H1 (cell line): ENCODE data around the gene PTK6. TPM values are rescaled to one million over a fixed set of nuclear protein-coding genes. Genes with fewer than 3 reads are reported as not detected.
A peak's percentile ranks its signal among the peaks of the same experiment; 100 is the strongest.

Source experiments
- CTCF ChIA-PET: fragments of 300-600 bp; sonication (Branson Sonifier 250); formaldehyde crosslinking; loops from one replicate; lab custom pipeline; 2021; ENCODE audit not compliant: partially characterized antibody; lab: Charles Lee
- POLR2A ChIA-PET: fragments of 300-600 bp; sonication (Branson Sonifier 250); formaldehyde crosslinking; loops from one replicate; lab custom pipeline; 2021; ENCODE audit warnings: inconsistent platforms; ENCODE audit not compliant: partially characterized antibody; lab: Charles Lee
- DNase-seq, 2 experiments: peaks; one replicate each; pipeline versions ENCODE4 v3.0.0 to v3.0.0-alpha.2; 2010 to 2022; ENCODE audit warnings: low spot score in 2 of 2, low read depth in 1 of 2, mixed read lengths in 1 of 2
- FAIRE-seq: peaks from 2 replicates; lab custom pipeline; 2011; peaks lifted over from hg19 to GRCh38; lab: Jason Lieb, UNC
- H2AFZ ChIP-seq: 2 replicates; pipeline ENCODE4 v1.8.1; 2012; ENCODE audit warnings: low read length, inconsistent platforms
- H2AK5ac ChIP-seq: 2 replicates; pipeline ENCODE4 v1.6.1; 2013; ENCODE audit warnings: low read depth, low read length
- H2BK120ac ChIP-seq: replicated peaks from 2 replicates; pipeline ENCODE3; 2013; ENCODE audit warnings: low read depth, low read length, inconsistent platforms
- H2BK12ac ChIP-seq: 2 replicates; pipeline ENCODE4 v1.6.1; 2013; ENCODE audit warnings: low read depth, low read length
- H2BK15ac ChIP-seq: 2 replicates; pipeline ENCODE4 v1.6.1; 2013; ENCODE audit warnings: low read length
- H2BK20ac ChIP-seq: 2 replicates; pipeline ENCODE4 v1.6.1; 2013; ENCODE audit warnings: low read length
- H2BK5ac ChIP-seq: 2 replicates; pipeline ENCODE4 v1.6.1; 2013; ENCODE audit warnings: low read depth, low read length
- H3K14ac ChIP-seq: 2 replicates; pipeline ENCODE4 v1.6.1; 2013; ENCODE audit warnings: inconsistent platforms; ENCODE audit not compliant: insufficient read length
- H3K18ac ChIP-seq: 2 replicates; pipeline ENCODE4 v1.6.1; 2013; ENCODE audit warnings: low read length; ENCODE audit errors: extremely low read depth
- H3K23ac ChIP-seq: 2 replicates; pipeline ENCODE4 v1.6.1; 2013; ENCODE audit warnings: inconsistent platforms; ENCODE audit not compliant: insufficient read length
- H3K23me2 ChIP-seq: 2 replicates; pipeline ENCODE4 v1.6.1; 2013; ENCODE audit warnings: low read depth, low read length
- H3K27ac ChIP-seq: 2 replicates; pipeline ENCODE4 v1.6.1; 2011; ENCODE audit warnings: low read depth, low read length, inconsistent platforms
- H3K27me3 ChIP-seq, 4 experiments: replicated peaks in 1 of 4; 1 replicate in 1 of 4; 2 replicates in 3 of 4; pipeline versions ENCODE4 v1.6.1 to v1.8.1; 2011 to 2013; ENCODE audit warnings: low read length in 3 of 4, mild to moderate bottlenecking in 3 of 4, inconsistent platforms in 2 of 4, mixed read lengths in 2 of 4, moderate library complexity in 1 of 4; ENCODE audit not compliant: control insufficient read depth in 3 of 4, insufficient read depth in 3 of 4; ENCODE audit errors: extremely low read depth in 1 of 4
- H3K36me3 ChIP-seq, 4 experiments: 2 replicates each; pipeline versions ENCODE4 v1.6.1 to v1.8.1; 2011 to 2013; ENCODE audit warnings: mild to moderate bottlenecking in 4 of 4, low read length in 3 of 4, moderate library complexity in 2 of 4, control low read depth in 1 of 4, inconsistent platforms in 1 of 4; ENCODE audit not compliant: insufficient read depth in 4 of 4, control insufficient read depth in 2 of 4
- H3K4ac ChIP-seq: replicated peaks from 2 replicates; pipeline ENCODE3; 2013; ENCODE audit warnings: low read length, low read depth, mixed read lengths, inconsistent platforms; ENCODE audit not compliant: insufficient read length
- H3K4me1 ChIP-seq, 4 experiments: replicated peaks in 1 of 4; 1 replicate in 1 of 4; 2 replicates in 3 of 4; pipeline versions ENCODE4 v1.6.1 to v1.8.1; 2011 to 2013; ENCODE audit warnings: low read length in 3 of 4, inconsistent platforms in 2 of 4, mixed read lengths in 1 of 4; ENCODE audit not compliant: insufficient read depth in 4 of 4, control insufficient read depth in 3 of 4
- H3K4me2 ChIP-seq, 2 experiments: 2 replicates each; pipeline versions ENCODE4 v1.6.1 to v1.8.1; 2011 to 2013; ENCODE audit warnings: low read depth in 2 of 2, low read length in 2 of 2, control low read depth in 1 of 2, inconsistent platforms in 1 of 2, mild to moderate bottlenecking in 1 of 2; ENCODE audit not compliant: insufficient read depth in 1 of 2
- H3K4me3 ChIP-seq, 4 experiments: fragments of 200-600, 300-600 bp in 1 of 4; sonication (generic), shearing (Covaris generic), sonication (Bioruptor Twin) in 1 of 4; 2 replicates each; pipeline versions ENCODE4 v1.5.1 to v1.8.1; 2011 to 2016; ENCODE audit warnings: low read length in 4 of 4, low read depth in 3 of 4, control low read depth in 2 of 4, inconsistent platforms in 2 of 4, mild to moderate bottlenecking in 2 of 4, mixed read lengths in 1 of 4, moderate library complexity in 1 of 4; ENCODE audit not compliant: insufficient read depth in 2 of 4; ENCODE audit errors: extremely low read depth in 1 of 4
- H3K56ac ChIP-seq: replicated peaks from 2 replicates; pipeline ENCODE3; 2013; ENCODE audit warnings: low read depth, mild to moderate bottlenecking, mixed read lengths, low read length, inconsistent platforms; ENCODE audit not compliant: insufficient read length
- H3K79me1 ChIP-seq: 2 replicates; pipeline ENCODE4 v1.6.1; 2013; ENCODE audit warnings: low read depth, low read length, control low read depth
- H3K79me2 ChIP-seq, 2 experiments: 2 replicates each; pipeline versions ENCODE4 v1.6.1 to v1.8.1; 2012 to 2013; ENCODE audit warnings: low read length in 2 of 2, mild to moderate bottlenecking in 2 of 2, inconsistent platforms in 1 of 2; ENCODE audit not compliant: insufficient read depth in 2 of 2, control insufficient read depth in 1 of 2
- H3K9ac ChIP-seq, 4 experiments: replicated peaks in 1 of 4; 1 replicate in 1 of 4; 2 replicates in 3 of 4; pipeline versions ENCODE4 v1.6.1 to v1.8.1; 2011 to 2013; ENCODE audit warnings: low read depth in 3 of 4, low read length in 3 of 4, control low read depth in 2 of 4, mild to moderate bottlenecking in 2 of 4, moderate library complexity in 2 of 4, inconsistent platforms in 1 of 4; ENCODE audit errors: extremely low read depth in 1 of 4
- H3K9me3 ChIP-seq, 2 experiments: 2 replicates each; pipeline versions ENCODE4 v1.6.1 to v1.8.1; 2012 to 2013; ENCODE audit warnings: mild to moderate bottlenecking in 2 of 2, moderate library complexity in 2 of 2, control low read depth in 1 of 2, inconsistent platforms in 1 of 2, low read depth in 1 of 2, low read length in 1 of 2, mixed read lengths in 1 of 2; ENCODE audit not compliant: insufficient read depth in 2 of 2
- H4K20me1 ChIP-seq, 2 experiments: replicated peaks in 1 of 2; 2 replicates each; pipeline versions ENCODE3 to v1.8.1; 2011 to 2013; ENCODE audit warnings: inconsistent platforms in 2 of 2, low read length in 2 of 2, mild to moderate bottlenecking in 1 of 2; ENCODE audit not compliant: insufficient read depth in 2 of 2, control insufficient read depth in 1 of 2
- H4K5ac ChIP-seq: 2 replicates; pipeline ENCODE4 v1.6.1; 2013; ENCODE audit warnings: low read length, low read depth, mixed read lengths, inconsistent platforms; ENCODE audit not compliant: insufficient read length
- H4K8ac ChIP-seq: 2 replicates; pipeline ENCODE4 v1.8.0; 2013; ENCODE audit warnings: mild to moderate bottlenecking, moderate library complexity, low read length, inconsistent platforms; ENCODE audit not compliant: insufficient read depth; ENCODE audit errors: extremely low read depth
- H4K91ac ChIP-seq: replicated peaks from 2 replicates; pipeline ENCODE3; 2013; ENCODE audit warnings: low read length, mixed read lengths, inconsistent platforms; ENCODE audit not compliant: insufficient read length
- CBX8 ChIP-seq: fragments of 300-800, 300-1000 bp; sonication (generic); IDR thresholded peaks from 2 replicates; pipeline ENCODE4 v1.7.1; 2016; ENCODE audit warnings: low read depth, low read length, borderline replicate concordance
- GTF2F1 ChIP-seq: IDR thresholded peaks from 2 replicates; pipeline ENCODE4 v1.6.1; 2012; ENCODE audit warnings: low read depth, low read length, improper control_type of control experiment, borderline replicate concordance
- NRF1 ChIP-seq: IDR thresholded peaks from 2 replicates; pipeline ENCODE4 v1.6.1; 2011; ENCODE audit warnings: mild to moderate bottlenecking, low read depth, low read length, improper control_type of control experiment
- PHF8 ChIP-seq: fragments of 200-600 bp; sonication (generic); conservative IDR thresholded peaks from 2 replicates; pipeline ENCODE4 v1.7.1; 2012; ENCODE audit warnings: low read depth, mild to moderate bottlenecking, inconsistent platforms, low read length, moderate library complexity
- RXRA ChIP-seq: IDR thresholded peaks from 2 replicates; pipeline ENCODE4 v1.6.1; 2011; ENCODE audit warnings: low read depth, mild to moderate bottlenecking, low read length, moderate library complexity; ENCODE audit not compliant: insufficient read depth
- SIN3A ChIP-seq, 2 experiments: IDR thresholded peaks in 1 of 2; conservative IDR thresholded peaks in 1 of 2; 2 replicates each; pipeline ENCODE4 v1.6.1; 2011 to 2012; ENCODE audit warnings: low read length in 2 of 2, improper control_type of control experiment in 1 of 2, low read depth in 1 of 2, mild to moderate bottlenecking in 1 of 2
- SIRT6 ChIP-seq: IDR thresholded peaks from one replicate; pipeline ENCODE4 v1.7.1; 2012; ENCODE audit warnings: low read length, inconsistent platforms
- SUZ12 ChIP-seq: fragments of 200-600 bp; sonication (generic); IDR thresholded peaks from 2 replicates; pipeline ENCODE4 v1.6.1; 2012; ENCODE audit warnings: mild to moderate bottlenecking, inconsistent platforms, low read length, moderate library complexity, mixed read lengths
- ZNF274 ChIP-seq: IDR thresholded peaks from 2 replicates; pipeline ENCODE4 v1.7.0; 2012; ENCODE audit warnings: low read length, borderline replicate concordance; ENCODE audit errors: extremely low read depth
- WGBS, 2 experiments: shearing (Covaris generic) in 1 of 2; methylation state at CpG; one replicate each; pipeline versions ENCODE4 v1.1.6 to v1.1.7; 2013 to 2015; ENCODE audit warnings: low lambda C conversion rate in 2 of 2, mixed read lengths in 2 of 2, inconsistent platforms in 1 of 2, low coverage in 1 of 2, missing lambda C conversion rate in 1 of 2; ENCODE audit not compliant: insufficient replicate concordance in 2 of 2, insufficient coverage in 1 of 2, insufficient read length in 1 of 2; ENCODE audit errors: extremely low coverage in 1 of 2, missing lambda C conversion rate in 1 of 2; 5-methylcytosine and 5-hydroxymethylcytosine counted together
- polyA plus RNA-seq, 7 experiments: library from polyadenylated mRNA; depleted of rRNA in 3 of 7; stranded (reverse) in 5 of 7; unstranded in 2 of 7; fragments of >200 nt in 5 of 7; fragments of 200-250 nt in 2 of 7; gene quantifications; 1 replicate in 5 of 7; 2 replicates in 1 of 7; 4 replicates in 1 of 7; pipeline versions ENCODE4 v1.2.1 to v1.2.3, GENCODE V29; 2011 to 2013; ENCODE audit warnings: missing spikeins in 2 of 7, mixed read lengths in 2 of 7
- total RNA-seq: library from RNA; stranded (reverse); fragmentation: NEBNext Ultra II Directional; extraction: Animal tissue kit (Norgen Biotek cat#: 25700); gene quantifications from 2 replicates; pipeline ENCODE4 v1.2.1, GENCODE V29; 2021
- TF ChIP-seq, protein P1 (sequence below): IDR thresholded peaks from 2 replicates; pipeline ENCODE4 v1.6.1; 2011; ENCODE audit warnings: low read length, improper control_type of control experiment
- TF ChIP-seq, protein P2 (sequence below): IDR thresholded peaks from 2 replicates; pipeline ENCODE4 v1.6.1; 2012; ENCODE audit warnings: inconsistent platforms

PTK6 gene
- total and polyA plus RNA-seq, 2 of the 8 experiments (the other 6 are each of a cell fraction or from before 2014, with no cell fraction given), result 0.12 to 0.19 TPM

DNA sequence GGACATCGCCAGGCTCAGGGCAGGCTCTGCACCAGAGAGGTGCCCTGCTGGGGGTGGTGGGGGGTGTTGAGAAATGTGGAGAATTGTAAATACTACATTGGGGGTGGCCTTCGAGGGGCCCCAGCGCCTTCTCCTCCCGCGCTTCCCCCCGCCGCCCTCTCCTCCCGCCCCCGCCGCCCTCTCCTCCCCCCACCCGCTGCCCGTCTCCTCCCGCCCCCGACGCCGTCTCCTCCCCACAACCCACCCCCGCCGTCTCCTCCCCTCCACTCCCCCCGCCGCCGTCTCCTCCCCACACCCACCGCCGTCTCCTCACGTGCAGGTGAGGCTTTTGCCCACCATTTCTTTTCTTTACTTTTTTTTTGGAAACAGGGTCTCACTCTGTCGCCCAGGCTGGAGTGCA lies 11.8 kb upstream of the PTK6 start:
- Histone ChIP-seq H3K79me2 (no peaks in the 10 kb centered on the region), H4K20me1 (no peaks in the 10 kb centered on the region), H3K79me1 (no peaks in the 10 kb centered on the region), H3K4me1 (peaks cover 0 to 30% (median 14%) of the 10 kb centered on the region in 4 experiments; a peak in 6 of 7 replicates), H4K8ac (no peak overlapping the region), H4K91ac (no peak overlapping the region), H3K4me2 (no peak overlapping the region), H3K18ac (0 out of 2 replicates have a peak overlapping the region, but pooled peaks have one; percentile 71), H2BK5ac (peak overlapping the region; percentile 78; the same call in 1 of the 2 replicates), H2AFZ (no peak overlapping the region), H3K4ac (no peak overlapping the region), H3K4me3 (no peak overlapping the region), H3K27ac (no peak overlapping the region), H3K9ac (no peak overlapping the region), H2BK120ac (no peak overlapping the region), H3K23me2 (no peaks in the 10 kb centered on the region; the same call in 1 of the 2 replicates), H3K14ac (no peak overlapping the region), H3K56ac (no peak overlapping the region), H3K9me3 (no peaks in the 10 kb centered on the region), H3K36me3 (no peaks in the 10 kb centered on the region), H3K23ac (no peak overlapping the region), H4K5ac (no peak overlapping the region), H3K27me3 (no peaks in the 10 kb centered on the region), H2AK5ac (no peak overlapping the region), H2BK15ac (no peak overlapping the region), H2BK12ac (0 out of 2 replicates have a peak overlapping the region, but pooled peaks have one; percentile 68), H2BK20ac (no peak overlapping the region)
- WGBS, 2 experiments, result 65% methylated on average over 3 of the region's 25 CpGs; no CpG with 5 or more reads in 1 of the 2 experiments
- FAIRE-seq, result no peak
- TF ChIP-seq ZNF274, result no peak
- TF ChIP-seq SIN3A (conservative IDR thresholded peaks at IDR 0.05 in 1 of 2, IDR thresholded peaks at IDR 0.05 in 1 of 2; ENCODE audit: low read depth in 1 of 2, low read length in 2 of 2), result no peak
- TF ChIP-seq PHF8, result no peak
- no peak for TF ChIP-seq NRF1
- TF ChIP-seq, protein P1, sequence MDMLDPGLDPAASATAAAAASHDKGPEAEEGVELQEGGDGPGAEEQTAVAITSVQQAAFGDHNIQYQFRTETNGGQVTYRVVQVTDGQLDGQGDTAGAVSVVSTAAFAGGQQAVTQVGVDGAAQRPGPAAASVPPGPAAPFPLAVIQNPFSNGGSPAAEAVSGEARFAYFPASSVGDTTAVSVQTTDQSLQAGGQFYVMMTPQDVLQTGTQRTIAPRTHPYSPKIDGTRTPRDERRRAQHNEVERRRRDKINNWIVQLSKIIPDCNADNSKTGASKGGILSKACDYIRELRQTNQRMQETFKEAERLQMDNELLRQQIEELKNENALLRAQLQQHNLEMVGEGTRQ, result no peak
- TF ChIP-seq CBX8, result no peak
- no peak for TF ChIP-seq RXRA
- TF ChIP-seq SUZ12, result no peak
- TF ChIP-seq, protein P2, sequence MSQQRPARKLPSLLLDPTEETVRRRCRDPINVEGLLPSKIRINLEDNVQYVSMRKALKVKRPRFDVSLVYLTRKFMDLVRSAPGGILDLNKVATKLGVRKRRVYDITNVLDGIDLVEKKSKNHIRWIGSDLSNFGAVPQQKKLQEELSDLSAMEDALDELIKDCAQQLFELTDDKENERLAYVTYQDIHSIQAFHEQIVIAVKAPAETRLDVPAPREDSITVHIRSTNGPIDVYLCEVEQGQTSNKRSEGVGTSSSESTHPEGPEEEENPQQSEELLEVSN, result no peak
- no peak for TF ChIP-seq SIRT6
- TF ChIP-seq GTF2F1, result no peak
- CTCF ChIA-PET, result interaction anchor here (1.3 kb wide), 1 partner anchor 27 kb away, joined by 5 read pairs; no protein-coding TSS in a partner anchor
- POLR2A ChIA-PET, result interaction anchor here (2.3 kb wide), 1 partner anchor 28 kb away, joined by 10 read pairs; the partner anchor contains the start of gene PPDPF
- DNase-seq, result no peak
